ENCODE results near the gene SLC6A3. TPM values are rescaled to one million over a fixed set of nuclear protein-coding genes. Genes with fewer than 3 reads are reported as not detected.

SLC6A3 gene
- total and polyA plus RNA-seq, 9 of the 15 experiments (the other 6 are each of a cell fraction or from before 2014, with no cell fraction given) = not detected

DNA sequence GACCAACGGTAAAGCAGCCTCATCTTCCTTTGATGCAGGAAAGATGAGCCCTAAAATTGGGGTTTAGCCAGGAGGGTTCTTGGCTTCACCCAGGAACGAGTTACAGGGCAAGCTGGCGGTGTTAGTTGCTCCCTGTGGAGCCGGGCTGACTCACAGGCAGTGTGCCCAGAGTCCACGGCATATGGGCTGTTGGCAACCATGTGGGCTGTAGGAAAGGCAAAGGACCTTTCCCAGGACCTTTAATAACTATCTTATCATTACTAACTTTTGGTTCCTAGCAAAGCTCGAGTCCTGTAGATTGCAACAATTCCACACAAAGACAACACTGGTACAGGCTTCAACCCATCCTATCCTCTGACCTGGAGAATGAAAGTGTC, 70.6 kb downstream of the SLC6A3 start (continued):
- TF ChIP-seq, protein P1, sequence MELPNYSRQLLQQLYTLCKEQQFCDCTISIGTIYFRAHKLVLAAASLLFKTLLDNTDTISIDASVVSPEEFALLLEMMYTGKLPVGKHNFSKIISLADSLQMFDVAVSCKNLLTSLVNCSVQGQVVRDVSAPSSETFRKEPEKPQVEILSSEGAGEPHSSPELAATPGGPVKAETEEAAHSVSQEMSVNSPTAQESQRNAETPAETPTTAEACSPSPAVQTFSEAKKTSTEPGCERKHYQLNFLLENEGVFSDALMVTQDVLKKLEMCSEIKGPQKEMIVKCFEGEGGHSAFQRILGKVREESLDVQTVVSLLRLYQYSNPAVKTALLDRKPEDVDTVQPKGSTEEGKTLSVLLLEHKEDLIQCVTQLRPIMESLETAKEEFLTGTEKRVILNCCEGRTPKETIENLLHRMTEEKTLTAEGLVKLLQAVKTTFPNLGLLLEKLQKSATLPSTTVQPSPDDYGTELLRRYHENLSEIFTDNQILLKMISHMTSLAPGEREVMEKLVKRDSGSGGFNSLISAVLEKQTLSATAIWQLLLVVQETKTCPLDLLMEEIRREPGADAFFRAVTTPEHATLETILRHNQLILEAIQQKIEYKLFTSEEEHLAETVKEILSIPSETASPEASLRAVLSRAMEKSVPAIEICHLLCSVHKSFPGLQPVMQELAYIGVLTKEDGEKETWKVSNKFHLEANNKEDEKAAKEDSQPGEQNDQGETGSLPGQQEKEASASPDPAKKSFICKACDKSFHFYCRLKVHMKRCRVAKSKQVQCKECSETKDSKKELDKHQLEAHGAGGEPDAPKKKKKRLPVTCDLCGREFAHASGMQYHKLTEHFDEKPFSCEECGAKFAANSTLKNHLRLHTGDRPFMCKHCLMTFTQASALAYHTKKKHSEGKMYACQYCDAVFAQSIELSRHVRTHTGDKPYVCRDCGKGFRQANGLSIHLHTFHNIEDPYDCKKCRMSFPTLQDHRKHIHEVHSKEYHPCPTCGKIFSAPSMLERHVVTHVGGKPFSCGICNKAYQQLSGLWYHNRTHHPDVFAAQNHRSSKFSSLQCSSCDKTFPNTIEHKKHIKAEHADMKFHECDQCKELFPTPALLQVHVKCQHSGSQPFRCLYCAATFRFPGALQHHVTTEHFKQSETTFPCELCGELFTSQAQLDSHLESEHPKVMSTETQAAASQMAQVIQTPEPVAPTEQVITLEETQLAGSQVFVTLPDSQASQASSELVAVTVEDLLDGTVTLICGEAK (IDR thresholded peaks at IDR 0.05) = no peak
- TF ChIP-seq, protein P1 (CRISPR knock-in tag; IDR thresholded peaks at IDR 0.05) = no peak
- TF ChIP-seq MCM3 (IDR thresholded peaks at IDR 0.05) = no peak
- no peak for TF ChIP-seq FOXA3 (CRISPR knock-in tag; conservative IDR thresholded peaks at IDR 0.05 in 1 of 2, IDR thresholded peaks at IDR 0.05 in 1 of 2)
